ENCODE measurements around the gene CACNA2D3.

DNA sequence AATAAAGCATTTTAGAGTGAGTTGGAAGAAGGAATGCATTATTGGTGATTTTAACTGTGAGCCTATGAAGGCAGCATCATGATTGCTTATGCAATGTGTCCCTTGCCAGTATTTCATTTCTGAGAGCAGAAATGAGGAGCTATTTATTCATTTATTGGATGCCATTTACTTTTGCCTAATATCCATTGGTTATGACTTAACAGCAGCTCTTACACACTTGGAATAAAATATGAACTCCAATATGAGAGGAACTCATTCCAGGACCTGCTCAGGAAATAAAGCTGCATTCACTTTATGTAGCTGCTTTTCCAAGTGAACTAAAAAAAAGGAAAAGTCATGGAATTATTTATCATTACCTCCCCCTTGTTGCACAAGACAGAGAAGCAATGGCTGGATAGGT is 525.4 kb downstream of the CACNA2D3 start:
- TF ChIP-seq, protein P1, sequence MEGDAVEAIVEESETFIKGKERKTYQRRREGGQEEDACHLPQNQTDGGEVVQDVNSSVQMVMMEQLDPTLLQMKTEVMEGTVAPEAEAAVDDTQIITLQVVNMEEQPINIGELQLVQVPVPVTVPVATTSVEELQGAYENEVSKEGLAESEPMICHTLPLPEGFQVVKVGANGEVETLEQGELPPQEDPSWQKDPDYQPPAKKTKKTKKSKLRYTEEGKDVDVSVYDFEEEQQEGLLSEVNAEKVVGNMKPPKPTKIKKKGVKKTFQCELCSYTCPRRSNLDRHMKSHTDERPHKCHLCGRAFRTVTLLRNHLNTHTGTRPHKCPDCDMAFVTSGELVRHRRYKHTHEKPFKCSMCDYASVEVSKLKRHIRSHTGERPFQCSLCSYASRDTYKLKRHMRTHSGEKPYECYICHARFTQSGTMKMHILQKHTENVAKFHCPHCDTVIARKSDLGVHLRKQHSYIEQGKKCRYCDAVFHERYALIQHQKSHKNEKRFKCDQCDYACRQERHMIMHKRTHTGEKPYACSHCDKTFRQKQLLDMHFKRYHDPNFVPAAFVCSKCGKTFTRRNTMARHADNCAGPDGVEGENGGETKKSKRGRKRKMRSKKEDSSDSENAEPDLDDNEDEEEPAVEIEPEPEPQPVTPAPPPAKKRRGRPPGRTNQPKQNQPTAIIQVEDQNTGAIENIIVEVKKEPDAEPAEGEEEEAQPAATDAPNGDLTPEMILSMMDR (conservative IDR thresholded peaks at IDR 0.05; ENCODE audit: low read depth, low read length) = no peak
- no peak for TF ChIP-seq EZH2 (IDR thresholded peaks at IDR 0.05; ENCODE audit: low read length, unreplicated experiment)
